NB4 (cell line): ENCODE measurements around the gene ZBTB9.

Experiments
- DNase-seq: peaks from one replicate; pipeline ENCODE4 v3.0.0; 2010; ENCODE audit warnings: low read depth
- H3K4me3 ChIP-seq: one replicate; pipeline ENCODE4 v1.5.1; 2011; ENCODE audit warnings: mild to moderate bottlenecking, low read depth, low read length, moderate library complexity
- MYC ChIP-seq: IDR thresholded peaks from 2 replicates; pipeline ENCODE4 v1.6.1; 2011; ENCODE audit warnings: low read depth, low read length
- POLR2A ChIP-seq: IDR thresholded peaks from 2 replicates; pipeline ENCODE4 v1.6.1; 2011; ENCODE audit warnings: mild to moderate bottlenecking; ENCODE audit not compliant: insufficient read length; ENCODE audit errors: extremely low read depth
- TF ChIP-seq, protein P1 (sequence below): IDR thresholded peaks from one replicate; pipeline ENCODE4 v1.5.1; 2012; ENCODE audit warnings: low read depth, low read length
- TF ChIP-seq, protein P2 (sequence below): IDR thresholded peaks from 2 replicates; pipeline ENCODE4 v1.6.1; 2011; ENCODE audit warnings: low read depth, low read length

The ZBTB9 gene

GRCh38 chr6:33428224-33428965 is 26.0 kb upstream of the ZBTB9 start:
- TF ChIP-seq, protein P1, sequence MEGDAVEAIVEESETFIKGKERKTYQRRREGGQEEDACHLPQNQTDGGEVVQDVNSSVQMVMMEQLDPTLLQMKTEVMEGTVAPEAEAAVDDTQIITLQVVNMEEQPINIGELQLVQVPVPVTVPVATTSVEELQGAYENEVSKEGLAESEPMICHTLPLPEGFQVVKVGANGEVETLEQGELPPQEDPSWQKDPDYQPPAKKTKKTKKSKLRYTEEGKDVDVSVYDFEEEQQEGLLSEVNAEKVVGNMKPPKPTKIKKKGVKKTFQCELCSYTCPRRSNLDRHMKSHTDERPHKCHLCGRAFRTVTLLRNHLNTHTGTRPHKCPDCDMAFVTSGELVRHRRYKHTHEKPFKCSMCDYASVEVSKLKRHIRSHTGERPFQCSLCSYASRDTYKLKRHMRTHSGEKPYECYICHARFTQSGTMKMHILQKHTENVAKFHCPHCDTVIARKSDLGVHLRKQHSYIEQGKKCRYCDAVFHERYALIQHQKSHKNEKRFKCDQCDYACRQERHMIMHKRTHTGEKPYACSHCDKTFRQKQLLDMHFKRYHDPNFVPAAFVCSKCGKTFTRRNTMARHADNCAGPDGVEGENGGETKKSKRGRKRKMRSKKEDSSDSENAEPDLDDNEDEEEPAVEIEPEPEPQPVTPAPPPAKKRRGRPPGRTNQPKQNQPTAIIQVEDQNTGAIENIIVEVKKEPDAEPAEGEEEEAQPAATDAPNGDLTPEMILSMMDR: peak; percentile 47
- TF ChIP-seq MYC: peak; percentile 97
- TF ChIP-seq, protein P2, sequence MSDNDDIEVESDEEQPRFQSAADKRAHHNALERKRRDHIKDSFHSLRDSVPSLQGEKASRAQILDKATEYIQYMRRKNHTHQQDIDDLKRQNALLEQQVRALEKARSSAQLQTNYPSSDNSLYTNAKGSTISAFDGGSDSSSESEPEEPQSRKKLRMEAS: peak; percentile 95
- no peak for TF ChIP-seq POLR2A
- peak; percentile 73 for DNase-seq

GRCh38 chr6:33428966-33429749 is 25.2 kb upstream of the ZBTB9 start:
- no peak for DNase-seq
- H3K4me3 ChIP-seq: no peak overlapping the region
- TF ChIP-seq, protein P2: no peak
- TF ChIP-seq POLR2A: no peak
- TF ChIP-seq, protein P1: no peak
- TF ChIP-seq MYC: no peak

More at GRCh38 chr6:33428224-33428965, 26.0 kb upstream of the ZBTB9 start:
- H3K4me3 ChIP-seq: peak overlapping the region; percentile 51

GRCh38 chr6:33429750-33430052 is 24.7 kb upstream of the ZBTB9 start:
- TF ChIP-seq, protein P2: no peak
- TF ChIP-seq, protein P1: no peak
- TF ChIP-seq POLR2A: no peak
- TF ChIP-seq MYC: no peak
- no peak overlapping the region for H3K4me3 ChIP-seq
- DNase-seq: no peak

- H3K4me3 ChIP-seq: no peak overlapping the region
- DNase-seq: no peak
- TF ChIP-seq, protein P1: no peak
- TF ChIP-seq, protein P2: no peak
- TF ChIP-seq MYC (no peak), POLR2A (no peak)
Measured at GRCh38 chr6:33430334-33430733, 24.0 kb upstream of the ZBTB9 start.

- no peak overlapping the region for H3K4me3 ChIP-seq
- DNase-seq: peak; percentile 70
- TF ChIP-seq, protein P2: 0 out of 2 replicates have a peak, but pooled peaks have one; percentile 6
- TF ChIP-seq, protein P1: no peak
- no peak for TF ChIP-seq POLR2A
Measured at GRCh38 chr6:33430991-33431879, 23.1 kb upstream of the ZBTB9 start.
